Esophagus muscularis mucosa (tissue), 3 donors: ENCODE results near the gene SFPQ.

Source experiments
- CTCF ChIP-seq, 3 experiments: fragments of 200-600 bp in 2 of 3; fragments of 450-650 bp in 1 of 3; sonication (generic) in 2 of 3; IDR thresholded peaks; one replicate each; pipeline ENCODE4 v1.5.1; 2017 to 2019; ENCODE audit warnings: antibody characterized with exemption in 3 of 3, mild to moderate bottlenecking in 2 of 3, moderate library complexity in 1 of 3
- EP300 ChIP-seq: sonication (generic); formaldehyde crosslinking; IDR thresholded peaks from one replicate; pipeline ENCODE4 v1.6.1; 2017; ENCODE audit warnings: antibody characterized with exemption

DNA sequence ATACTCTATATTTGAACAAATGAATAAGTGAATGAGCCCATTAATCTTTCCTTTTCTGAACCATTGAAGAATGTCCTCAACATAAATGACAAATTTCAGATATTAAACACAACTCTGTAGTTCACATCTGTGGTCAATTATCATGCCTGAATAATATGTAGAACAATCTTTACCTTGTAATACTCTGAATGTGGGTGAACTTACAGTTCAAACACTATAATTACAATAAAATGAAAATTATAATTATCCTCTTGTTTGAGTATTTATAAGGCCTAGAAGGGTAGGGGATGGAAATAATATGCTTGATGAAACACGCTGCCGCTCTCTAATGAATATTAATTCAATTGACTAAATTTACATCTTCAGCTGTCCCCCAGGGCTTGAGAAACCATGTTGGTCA, 8.7 kb upstream of the SFPQ start:
- TF ChIP-seq CTCF (IDR thresholded peaks at IDR 0.05) (no peak), EP300 (no peak)
